Stomach (tissue), 9 donors: ENCODE results near the gene OASL. TPM values are rescaled to one million over a fixed set of nuclear protein-coding genes. Genes with fewer than 3 reads are reported as not detected.
"Not testable (repeated sequence)": the region's sequence is repeated elsewhere in the genome, so short reads cannot be mapped to it uniquely, and the experiment has no call there.

Source experiments
- DNase-seq, 2 donors: peaks; one replicate each; pipeline versions ENCODE4 v3.0.0 to v3.0.0-alpha.2; 2013 to 2019
- H3K27ac ChIP-seq, 5 donors: fragments of 200-600 bp in 4 of 5; sonication (generic) in 4 of 5; one replicate each; pipeline ENCODE4 v1.5.1; 2013 to 2019; ENCODE audit warnings: mild to moderate bottlenecking in 1 of 5, moderate library complexity in 1 of 5
- H3K27me3 ChIP-seq, 3 donors: fragments of 200-600 bp; sonication (generic); one replicate each; pipeline ENCODE4 v1.5.1; 2017 to 2019; ENCODE audit warnings: mixed run types in 1 of 3
- H3K36me3 ChIP-seq, 4 donors: fragments of 200-600 bp; sonication (generic); 1 replicate in 3 of 4; 2 replicates in 1 of 4; pipeline ENCODE4 v1.5.1; 2016 to 2019
- H3K4me1 ChIP-seq, 4 donors: fragments of 200-600 bp; sonication (generic); one replicate each; pipeline ENCODE4 v1.5.1; 2016 to 2019
- H3K4me3 ChIP-seq, 4 donors: fragments of 200-600 bp; sonication (generic) in 3 of 4; one replicate each; pipeline ENCODE4 v1.5.1; 2016 to 2019; ENCODE audit warnings: mild to moderate bottlenecking in 1 of 4
- H3K9me3 ChIP-seq, 4 donors: fragments of 200-600 bp; sonication (generic); one replicate each; pipeline ENCODE4 v1.5.1; 2016 to 2019
- EP300 ChIP-seq: sonication (generic); formaldehyde crosslinking; IDR thresholded peaks from one replicate; pipeline ENCODE4 v1.6.1; 2017; ENCODE audit warnings: antibody characterized with exemption
- POLR2A ChIP-seq, 4 donors: fragments of 450-650 bp; IDR thresholded peaks; one replicate each; pipeline ENCODE4 v1.6.1; 2016; ENCODE audit warnings: antibody characterized with exemption in 4 of 4, control low read depth in 2 of 4, mild to moderate bottlenecking in 1 of 4, moderate library complexity in 1 of 4
- POLR2AphosphoS5 ChIP-seq, 3 donors: sonication (generic); formaldehyde crosslinking; IDR thresholded peaks; one replicate each; pipeline ENCODE4 v1.6.1; 2016; ENCODE audit warnings: antibody characterized with exemption in 3 of 3
- WGBS, 5 donors: extraction: QIAGEN DNeasy Blood & Tissue Kit in 3 of 5; methylation state at CpG; one replicate each; pipeline versions ENCODE4 v1.1.5 to v1.1.7; 2013 to 2018; 5-methylcytosine and 5-hydroxymethylcytosine counted together
- intact Hi-C: fragments of 100-400 bp; cut with DNase I; formaldehyde crosslinking; loops from one replicate; pipeline ENCODE4 v1.15.1; 2023; ENCODE audit warnings: low total_unique reads
- polyA plus RNA-seq, 3 donors: library from polyadenylated mRNA; stranded (reverse); fragments of 200-250 nt; gene quantifications; one replicate each; pipeline ENCODE4 v1.2.3, GENCODE V29; 2013
- total RNA-seq, 5 donors: library from RNA; depleted of rRNA; stranded (reverse); fragments of >200 nt; gene quantifications; one replicate each; pipeline versions ENCODE4 v1.1.0 to v1.2.3, GENCODE V29; 2014 to 2016
- TF ChIP-seq, protein P1 (sequence below), 7 experiments: fragments of 450-650 bp in 4 of 7; fragments of 200-600 bp in 3 of 7; sonication (generic) in 3 of 7; IDR thresholded peaks; one replicate each; pipeline ENCODE4 v1.5.1; 2016 to 2019; ENCODE audit warnings: antibody characterized with exemption in 7 of 7, control low read depth in 2 of 7, mild to moderate bottlenecking in 1 of 7
- donor health status: healthy with polysubstance abuse.
- donor health status: Bipolar disorder and iron deficiency.
- donor health status: healthy.

Gene OASL
- total and polyA plus RNA-seq, 8 donors: 2.1 to 54.7 (median 22.0) TPM; not detected in 2

DNA sequence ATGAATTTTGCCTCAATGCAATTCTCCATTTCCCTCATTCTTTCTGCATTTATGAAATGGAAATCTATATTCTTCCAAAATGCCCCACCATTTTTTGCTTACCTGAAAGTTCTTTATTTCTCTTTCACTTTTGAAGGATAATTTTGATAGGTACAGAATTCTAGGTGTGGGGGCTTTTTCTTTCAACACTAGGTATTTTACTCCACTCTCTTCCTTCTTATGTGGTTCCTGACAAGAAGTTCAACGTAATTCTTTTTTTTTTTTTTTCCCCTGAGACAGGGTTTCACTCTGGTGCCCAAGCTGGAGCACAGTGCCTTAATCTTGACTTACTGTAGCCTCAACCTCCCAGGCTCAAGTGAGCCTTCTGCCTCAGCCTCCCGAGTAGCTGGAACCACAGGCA, 26.3 kb upstream of the OASL start:
- H3K4me3 ChIP-seq: no peak overlapping the region
- no peaks in the 10 kb centered on the region for H3K36me3 ChIP-seq
- intact Hi-C loops: no loop called here
- no peak for DNase-seq
- no peak overlapping the region for H3K27ac ChIP-seq
- WGBS, 5 donors: 54 to 65% (median 63%) methylated on average over 2 of the region's 2 CpGs
- peaks cover 0 to 5% (median 2%) of the 10 kb centered on the region in 4 donors for H3K4me1 ChIP-seq
- peaks cover 0 to 6% (median 0%) of the 10 kb centered on the region in 3 donors for H3K27me3 ChIP-seq
- H3K9me3 ChIP-seq: no peaks in the 10 kb centered on the region
- no peak for TF ChIP-seq POLR2A (IDR thresholded peaks at IDR 0.05)
- no peak for TF ChIP-seq EP300
- TF ChIP-seq, protein P1, sequence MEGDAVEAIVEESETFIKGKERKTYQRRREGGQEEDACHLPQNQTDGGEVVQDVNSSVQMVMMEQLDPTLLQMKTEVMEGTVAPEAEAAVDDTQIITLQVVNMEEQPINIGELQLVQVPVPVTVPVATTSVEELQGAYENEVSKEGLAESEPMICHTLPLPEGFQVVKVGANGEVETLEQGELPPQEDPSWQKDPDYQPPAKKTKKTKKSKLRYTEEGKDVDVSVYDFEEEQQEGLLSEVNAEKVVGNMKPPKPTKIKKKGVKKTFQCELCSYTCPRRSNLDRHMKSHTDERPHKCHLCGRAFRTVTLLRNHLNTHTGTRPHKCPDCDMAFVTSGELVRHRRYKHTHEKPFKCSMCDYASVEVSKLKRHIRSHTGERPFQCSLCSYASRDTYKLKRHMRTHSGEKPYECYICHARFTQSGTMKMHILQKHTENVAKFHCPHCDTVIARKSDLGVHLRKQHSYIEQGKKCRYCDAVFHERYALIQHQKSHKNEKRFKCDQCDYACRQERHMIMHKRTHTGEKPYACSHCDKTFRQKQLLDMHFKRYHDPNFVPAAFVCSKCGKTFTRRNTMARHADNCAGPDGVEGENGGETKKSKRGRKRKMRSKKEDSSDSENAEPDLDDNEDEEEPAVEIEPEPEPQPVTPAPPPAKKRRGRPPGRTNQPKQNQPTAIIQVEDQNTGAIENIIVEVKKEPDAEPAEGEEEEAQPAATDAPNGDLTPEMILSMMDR (IDR thresholded peaks at IDR 0.05): no peak
- TF ChIP-seq POLR2AphosphoS5 (IDR thresholded peaks at IDR 0.05): no peak

DNA sequence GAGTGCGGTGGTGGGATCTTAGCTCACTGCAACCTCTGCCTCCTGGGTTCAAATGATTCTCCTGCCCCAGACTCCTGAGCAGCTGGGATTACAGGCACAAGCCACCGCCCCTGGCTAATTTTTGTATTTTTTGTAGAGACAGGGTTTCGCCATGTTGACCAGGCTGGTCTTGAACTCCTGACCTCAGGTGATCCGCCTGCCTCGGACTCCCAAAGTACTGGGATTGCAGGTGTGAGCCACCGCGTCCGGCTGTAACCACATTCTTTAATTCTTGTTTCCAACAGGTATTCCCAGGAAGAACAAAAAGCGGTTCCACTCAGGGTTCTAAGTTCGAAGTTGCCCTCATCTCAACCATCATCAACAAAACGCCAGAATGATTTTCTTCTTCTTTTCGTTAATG, 25.5 kb upstream of the OASL start:
- DNase-seq, H3K27ac ChIP-seq, H3K36me3 ChIP-seq, H3K27me3 ChIP-seq, intact Hi-C loops, H3K9me3 ChIP-seq, H3K4me3 ChIP-seq: not testable (repeated sequence)
- 87 to 93% (median 92%) methylated on average over 12 of the region's 12 CpGs for WGBS, 5 donors
- H3K4me1 ChIP-seq: peaks cover 0 to 13% (median 8%) of the 10 kb centered on the region in 4 donors

DNA sequence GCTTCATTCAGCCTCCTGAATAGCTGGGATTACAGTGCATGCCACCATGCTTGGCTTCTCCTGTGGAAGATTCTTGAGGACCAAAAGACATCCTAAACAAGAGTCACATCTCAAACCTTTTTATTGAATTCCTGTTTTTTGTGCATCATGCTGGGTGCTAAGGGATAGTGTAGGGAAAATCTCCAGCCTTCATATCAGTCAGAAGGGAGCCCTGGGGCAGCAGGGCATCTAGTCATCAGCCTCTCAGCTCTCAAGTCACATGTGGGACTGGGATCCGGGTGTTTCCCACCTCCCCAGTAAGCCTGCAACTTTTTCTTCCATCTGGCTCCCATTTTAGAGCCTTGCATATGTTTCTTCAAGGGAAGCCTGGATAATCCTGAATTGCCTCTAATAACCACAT, 25.1 kb upstream of the OASL start:
- intact Hi-C loops: no loop called here

DNA sequence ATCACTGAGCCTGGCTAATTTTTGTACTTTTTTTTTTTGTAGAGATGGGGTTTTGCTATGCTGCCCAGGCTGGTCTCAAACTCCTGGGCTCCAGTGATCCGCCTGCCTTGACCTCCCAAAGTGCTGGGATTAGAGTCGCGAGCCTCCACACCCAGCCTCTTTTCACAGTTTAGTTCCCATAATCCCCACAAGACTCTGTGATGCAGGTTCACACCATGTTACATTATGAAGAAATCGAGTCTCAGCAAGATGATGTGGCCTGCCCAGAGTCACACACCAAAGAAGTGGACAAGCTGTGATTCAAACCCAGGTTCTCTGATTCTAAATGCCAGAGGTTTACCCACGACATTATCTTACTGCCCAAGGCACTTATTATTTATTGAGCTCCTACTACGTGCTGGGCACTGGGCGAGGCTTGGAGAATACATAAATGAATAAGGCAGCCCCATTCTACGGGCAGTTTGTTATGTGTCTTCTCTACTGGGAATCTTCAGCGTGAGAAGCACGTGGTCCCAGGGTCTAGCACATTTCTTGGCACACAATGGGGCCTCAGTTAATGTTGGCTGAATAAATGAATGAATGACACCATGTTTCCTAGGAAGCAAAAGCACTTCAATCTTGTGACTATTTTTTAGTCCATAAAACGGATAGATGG, 23.5 kb upstream of the OASL start:
- intact Hi-C loops: no loop called here
- Histone ChIP-seq H3K9me3 (no peaks in the 10 kb centered on the region), H3K4me3 (no peak overlapping the region), H3K27ac (no peak overlapping the region), H3K36me3 (no peaks in the 10 kb centered on the region), H3K4me1 (peaks cover 0 to 14% (median 11%) of the 10 kb centered on the region in 4 donors), H3K27me3 (no peaks in the 10 kb centered on the region)
- DNase-seq: no peak
- 83 to 88% (median 85%) methylated on average over 11 of the region's 11 CpGs for WGBS, 5 donors
- TF ChIP-seq, protein P1 (IDR thresholded peaks at IDR 0.05): no peak
- TF ChIP-seq EP300: no peak
- no peak for TF ChIP-seq POLR2AphosphoS5 (IDR thresholded peaks at IDR 0.05)

More for the DNA sequence above, 25.1 kb upstream of the OASL start:
- Histone ChIP-seq H3K4me3 (no peak overlapping the region), H3K36me3 (no peaks in the 10 kb centered on the region), H3K27me3 (no peaks in the 10 kb centered on the region), H3K4me1 (peaks cover 0 to 14% (median 11%) of the 10 kb centered on the region in 4 donors), H3K9me3 (no peaks in the 10 kb centered on the region), H3K27ac (no peak overlapping the region)
- DNase-seq: no peak
- TF ChIP-seq, protein P1 (IDR thresholded peaks at IDR 0.05): no peak
- no peak for TF ChIP-seq POLR2A (IDR thresholded peaks at IDR 0.05)
- no peak for TF ChIP-seq EP300
- no peak for TF ChIP-seq POLR2AphosphoS5 (IDR thresholded peaks at IDR 0.05)
- WGBS, 5 donors: 87 to 90% (median 88%) methylated on average over 1 of the region's 1 CpG

DNA sequence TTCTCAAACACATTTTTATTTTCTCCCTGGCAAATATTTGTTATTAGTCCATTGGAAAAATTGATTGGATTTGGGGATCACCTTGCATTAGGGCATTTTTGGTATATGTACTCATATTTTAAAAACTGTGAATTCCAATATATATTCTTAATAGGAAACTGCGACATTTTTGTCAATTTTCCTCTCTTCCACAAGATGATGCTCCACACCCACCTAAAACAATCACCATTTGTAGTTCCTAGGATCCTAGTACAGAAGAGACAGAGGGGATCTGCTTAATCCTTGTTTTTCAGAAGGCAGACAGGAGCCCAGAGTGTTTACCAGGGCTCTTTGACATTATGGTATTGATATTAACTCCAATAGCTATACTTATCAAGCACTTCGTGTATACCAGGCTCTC, 22.8 kb upstream of the OASL start:
- H3K4me1 ChIP-seq: peaks cover 0 to 14% (median 11%) of the 10 kb centered on the region in 4 donors
- TF ChIP-seq POLR2A (IDR thresholded peaks at IDR 0.05) (no peak), POLR2AphosphoS5 (IDR thresholded peaks at IDR 0.05) (no peak)
- peak in 1 of 2 donors; percentile 20 for DNase-seq
- 31 to 58% (median 41%) methylated on average over 2 of the region's 2 CpGs for WGBS, 5 donors
- no peaks in the 10 kb centered on the region for H3K27me3 ChIP-seq
- intact Hi-C loops: no loop called here
- no peaks in the 10 kb centered on the region for H3K36me3 ChIP-seq
- no peak overlapping the region for H3K27ac ChIP-seq
- no peak overlapping the region for H3K4me3 ChIP-seq
- no peaks in the 10 kb centered on the region for H3K9me3 ChIP-seq
